Measurements from ENCODE around the gene DDR1.
A peak's percentile ranks its signal among the peaks of the same experiment; 100 is the strongest.
"Not testable (repeated sequence)": the region's sequence is repeated elsewhere in the genome, so short reads cannot be mapped to it uniquely, and the experiment has no call there.

DDR1 gene

GRCh38 chr6:30883685-30884520 lies at the start of gene DDR1:
DDR1 (plus strand) TSS chr6:30884519; CDS start chr6:30888730, 4,211 bp downstream.
- DNase-seq, result peak; percentile 52 to 80 (median 71)

GRCh38 chr6:30834646-30835045 lies 49.7 kb upstream of the DDR1 start:
- DNase-seq, result no peak

GRCh38 chr6:30835576-30835975 lies 48.7 kb upstream of the DDR1 start:
- DNase-seq, result no peak

- DNase-seq, result no peak
Observed at GRCh38 chr6:30836431-30836866, 47.9 kb upstream of the DDR1 start.

GRCh38 chr6:30836957-30837356 lies 47.4 kb upstream of the DDR1 start:
- no peak for DNase-seq

- no peak for DNase-seq
Observed at GRCh38 chr6:30837432-30837831, 46.9 kb upstream of the DDR1 start.

GRCh38 chr6:30837870-30838269 lies 46.4 kb upstream of the DDR1 start:
- peak in 2 of 3 experiments; percentile 6 to 29 for DNase-seq

- no peak for DNase-seq
Observed at GRCh38 chr6:30839671-30840070, 44.6 kb upstream of the DDR1 start.

GRCh38 chr6:30840084-30840934 lies 44.0 kb upstream of the DDR1 start:
- no peak for DNase-seq

GRCh38 chr6:30840935-30841643 lies 43.2 kb upstream of the DDR1 start:
- DNase-seq, result peak in 1 of 3 experiments; percentile 3

- no peak for DNase-seq
Observed at GRCh38 chr6:30841644-30842504, 42.4 kb upstream of the DDR1 start.

GRCh38 chr6:30842754-30843610 lies 41.3 kb upstream of the DDR1 start:
- no peak for DNase-seq

GRCh38 chr6:30843611-30843998 lies 40.7 kb upstream of the DDR1 start:
- no peak for DNase-seq

- no peak for DNase-seq
Observed at GRCh38 chr6:30844118-30844535, 40.2 kb upstream of the DDR1 start.

GRCh38 chr6:30845183-30845582 lies 39.1 kb upstream of the DDR1 start:
- DNase-seq, result no peak

GRCh38 chr6:30847421-30847970 lies 36.8 kb upstream of the DDR1 start:
- DNase-seq, result no peak

- no peak for DNase-seq
Observed at GRCh38 chr6:30847971-30848436, 36.3 kb upstream of the DDR1 start.

GRCh38 chr6:30849903-30850651 lies 34.2 kb upstream of the DDR1 start:
- DNase-seq, result no peak

- not testable (repeated sequence) for DNase-seq
Observed at GRCh38 chr6:30852459-30852858, 31.9 kb upstream of the DDR1 start.

All from NCI-H1417 (cell line).